Common myeloid progenitor, CD34-positive (primary cell): ENCODE measurements around the gene CASZ1.

Experiments used
- CTCF ChIA-PET: fragments of 350-600 bp; sonication (Branson Sonifier 250); formaldehyde crosslinking; loops from one replicate; lab custom pipeline; 2021; ENCODE audit warnings: antibody characterized with exemption; lab: Charles Lee
- POLR2A ChIA-PET: fragments of 350-600 bp; sonication (Branson Sonifier 250); formaldehyde crosslinking; loops from one replicate; lab custom pipeline; 2021; ENCODE audit warnings: antibody characterized with exemption; lab: Charles Lee
- DNase-seq, 3 donors: peaks; one replicate each; pipeline versions ENCODE4 v3.0.0 to v3.0.0-alpha.2; 2013
- H3K27ac ChIP-seq, 2 experiments: 1 replicate in 1 of 2; 2 replicates in 1 of 2; pipeline ENCODE4 v1.7.0; 2013; ENCODE audit warnings: inconsistent platforms in 2 of 2, low read length in 2 of 2, mild to moderate bottlenecking in 2 of 2, low read depth in 1 of 2, moderate library complexity in 1 of 2; ENCODE audit not compliant: severe bottlenecking in 2 of 2, insufficient read depth in 1 of 2, poor library complexity in 1 of 2
- H3K27me3 ChIP-seq, 5 experiments: replicated peaks in 2 of 5; 1 replicate in 3 of 5; 2 replicates in 2 of 5; pipeline versions ENCODE4 v1.6.1 to v1.7.0; 2013; ENCODE audit warnings: low read length in 4 of 5, mild to moderate bottlenecking in 2 of 5, moderate library complexity in 2 of 5, inconsistent platforms in 1 of 5; ENCODE audit not compliant: insufficient read depth in 5 of 5, control insufficient read depth in 4 of 5
- H3K36me3 ChIP-seq, 4 experiments: 1 replicate in 2 of 4; 2 replicates in 2 of 4; pipeline versions ENCODE4 v1.6.1 to v1.7.0; 2013; ENCODE audit warnings: low read length in 3 of 4, control low read depth in 1 of 4, mild to moderate bottlenecking in 1 of 4; ENCODE audit not compliant: control insufficient read depth in 4 of 4, insufficient read depth in 4 of 4
- H3K4me1 ChIP-seq, 4 experiments: 1 replicate in 3 of 4; 2 replicates in 1 of 4; pipeline versions ENCODE4 v1.6.1 to v1.7.1; 2013; ENCODE audit warnings: low read length in 3 of 4, mild to moderate bottlenecking in 3 of 4, control low read depth in 1 of 4, inconsistent platforms in 1 of 4, moderate library complexity in 1 of 4; ENCODE audit not compliant: control insufficient read depth in 4 of 4, insufficient read depth in 4 of 4; ENCODE audit errors: control extremely low read depth in 1 of 4
- H3K4me3 ChIP-seq, 7 experiments: 1 replicate in 4 of 7; 2 replicates in 3 of 7; pipeline versions ENCODE4 v1.5.1 to v1.7.0; 2013; ENCODE audit warnings: mild to moderate bottlenecking in 7 of 7, low read length in 6 of 7, moderate library complexity in 6 of 7, inconsistent platforms in 2 of 7, low read depth in 2 of 7, control low read depth in 1 of 7; ENCODE audit not compliant: insufficient read depth in 4 of 7, control insufficient read depth in 1 of 7; ENCODE audit errors: extremely low read depth in 1 of 7
- H3K9me3 ChIP-seq, 5 experiments: 1 replicate in 4 of 5; 2 replicates in 1 of 5; pipeline versions ENCODE4 v1.6.1 to v1.7.1; 2013; ENCODE audit warnings: low read length in 4 of 5, mild to moderate bottlenecking in 2 of 5, inconsistent platforms in 1 of 5, low read depth in 1 of 5, moderate library complexity in 1 of 5; ENCODE audit not compliant: control insufficient read depth in 4 of 5, insufficient read depth in 2 of 5; ENCODE audit errors: control extremely low read depth in 1 of 5
- WGBS: methylation state at CpG from one replicate; pipeline ENCODE4 v1.1.5; 2013; ENCODE audit not compliant: insufficient coverage; 5-methylcytosine and 5-hydroxymethylcytosine counted together

CASZ1 gene

GRCh38 chr1:10724511-10724910 lies 71.9 kb downstream of the CASZ1 start:
- CTCF ChIA-PET: no interaction called here
- Histone ChIP-seq H3K9me3 (no peaks in the 10 kb centered on the region), H3K27me3 (no peaks in the 10 kb centered on the region), H3K4me3 (no peak overlapping the region), H3K4me1 (no peaks in the 10 kb centered on the region), H3K36me3 (no peaks in the 10 kb centered on the region), H3K27ac (no peak overlapping the region)
- POLR2A ChIA-PET: no interaction called here
- no peak for DNase-seq
- WGBS: 75% methylated on average over 2 of the region's 4 CpGs

- WGBS: 73% methylated on average over 10 of the region's 12 CpGs
- H3K27ac ChIP-seq: no peak overlapping the region
- H3K4me1 ChIP-seq: no peaks in the 10 kb centered on the region
- no peak overlapping the region for H3K4me3 ChIP-seq
- no peaks in the 10 kb centered on the region for H3K9me3 ChIP-seq
- CTCF ChIA-PET: no interaction called here
- POLR2A ChIA-PET: no interaction called here
- no peaks in the 10 kb centered on the region for H3K27me3 ChIP-seq
- DNase-seq: no peak
- H3K36me3 ChIP-seq: no peaks in the 10 kb centered on the region
Observed at GRCh38 chr1:10724052-10724494, 72.4 kb downstream of the CASZ1 start.

GRCh38 chr1:10723317-10723716 lies 73.1 kb downstream of the CASZ1 start:
- H3K4me1 ChIP-seq: no peaks in the 10 kb centered on the region
- 95% methylated on average over 4 of the region's 4 CpGs for WGBS
- H3K36me3 ChIP-seq: no peaks in the 10 kb centered on the region
- H3K4me3 ChIP-seq: no peak overlapping the region
- H3K27ac ChIP-seq: no peak overlapping the region
- ChIA-PET CTCF (no interaction called here), POLR2A (interaction anchor here (0.6 kb wide), 1 partner anchor 156 kb away, joined by 3 read pairs; no protein-coding TSS in a partner anchor)
- no peak for DNase-seq
- H3K27me3 ChIP-seq: no peaks in the 10 kb centered on the region
- no peaks in the 10 kb centered on the region for H3K9me3 ChIP-seq

GRCh38 chr1:10722803-10723202 lies 73.6 kb downstream of the CASZ1 start:
- no peak for DNase-seq
- H3K9me3 ChIP-seq: no peaks in the 10 kb centered on the region
- POLR2A ChIA-PET: interaction anchor here (0.6 kb wide), 1 partner anchor 156 kb away, joined by 3 read pairs; no protein-coding TSS in a partner anchor
- no peak overlapping the region for H3K4me3 ChIP-seq
- WGBS: 100% methylated on average over 8 of the region's 16 CpGs
- H3K27me3 ChIP-seq: no peaks in the 10 kb centered on the region
- no peak overlapping the region for H3K27ac ChIP-seq
- H3K36me3 ChIP-seq: no peaks in the 10 kb centered on the region
- CTCF ChIA-PET: no interaction called here
- H3K4me1 ChIP-seq: no peaks in the 10 kb centered on the region

GRCh38 chr1:10721381-10722321 lies 74.8 kb downstream of the CASZ1 start:
- POLR2A ChIA-PET: no interaction called here
- WGBS: 89% methylated on average over 20 of the region's 26 CpGs
- Histone ChIP-seq H3K36me3 (no peaks in the 10 kb centered on the region), H3K4me3 (no peak overlapping the region), H3K9me3 (no peaks in the 10 kb centered on the region), H3K4me1 (peaks cover 0 to 4% (median 2%) of the 10 kb centered on the region in 4 experiments), H3K27ac (no peak overlapping the region), H3K27me3 (no peaks in the 10 kb centered on the region)
- DNase-seq: no peak
- CTCF ChIA-PET: no interaction called here

GRCh38 chr1:10720635-10721034 lies 75.8 kb downstream of the CASZ1 start:
- ChIA-PET POLR2A (no interaction called here), CTCF (no interaction called here)
- peaks cover 0 to 11% (median 9%) of the 10 kb centered on the region in 4 experiments for H3K4me1 ChIP-seq
- DNase-seq: no peak
- WGBS: 98% methylated on average over 12 of the region's 12 CpGs
- no peaks in the 10 kb centered on the region for H3K36me3 ChIP-seq
- no peak overlapping the region for H3K27ac ChIP-seq
- H3K9me3 ChIP-seq: no peaks in the 10 kb centered on the region
- H3K4me3 ChIP-seq: no peak overlapping the region
- H3K27me3 ChIP-seq: no peaks in the 10 kb centered on the region

- DNase-seq: no peak
- CTCF ChIA-PET: no interaction called here
- H3K27ac ChIP-seq: no peak overlapping the region
- POLR2A ChIA-PET: no interaction called here
- H3K36me3 ChIP-seq: no peaks in the 10 kb centered on the region
- H3K9me3 ChIP-seq: no peaks in the 10 kb centered on the region
- no peak overlapping the region for H3K4me3 ChIP-seq
- no peaks in the 10 kb centered on the region for H3K27me3 ChIP-seq
- WGBS: 100% methylated on average over 5 of the region's 9 CpGs
- H3K4me1 ChIP-seq: peaks cover 0 to 11% (median 9%) of the 10 kb centered on the region in 4 experiments
Observed at GRCh38 chr1:10718083-10718415, 78.4 kb downstream of the CASZ1 start.
